Measurements from ENCODE around the gene CLEC4M. TPM values are rescaled to one million over a fixed set of nuclear protein-coding genes. Genes with fewer than 3 reads are reported as not detected.

The CLEC4M gene
- total RNA-seq, 6 experiments from 2014 or later: not detected

DNA sequence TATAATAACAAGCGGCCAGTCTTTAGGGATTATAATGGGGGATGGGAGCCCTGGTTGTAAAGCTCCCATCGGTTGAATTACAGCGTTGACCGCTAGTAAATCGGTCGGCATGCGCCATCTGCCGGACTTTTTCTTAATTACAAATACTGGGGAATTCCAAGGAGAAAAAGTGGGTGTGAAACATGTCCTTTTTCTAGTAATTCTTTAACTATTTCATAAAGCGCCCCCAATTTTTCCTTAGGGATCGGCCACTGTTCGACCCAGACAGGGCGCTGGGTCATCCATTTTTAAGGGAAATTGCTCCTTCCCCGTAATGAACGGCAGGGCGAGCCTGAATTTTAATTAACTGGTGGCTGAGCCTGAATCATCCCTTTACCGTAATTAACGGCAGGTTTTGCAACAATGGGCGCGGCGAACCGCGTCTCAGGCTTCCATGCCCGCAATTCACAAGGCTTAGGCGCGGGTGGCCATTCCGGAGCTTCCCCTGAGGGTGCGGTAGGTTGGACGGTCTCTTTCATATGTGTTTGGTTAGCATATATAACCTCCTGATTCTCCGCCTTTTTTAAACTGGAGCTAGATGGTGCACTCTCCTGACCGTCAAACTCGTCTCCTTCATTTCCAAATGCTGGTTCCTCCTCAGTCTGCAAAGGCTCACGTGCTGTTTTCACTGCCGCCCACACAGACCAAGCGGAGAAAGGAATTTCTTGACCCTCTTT, 36.8 kb downstream of the CLEC4M start:
- H3K4me3 Mint-ChIP-seq: peak overlapping the region; percentile 61
- H3K4me1 Mint-ChIP-seq (ENCODE audit: low read depth): peaks cover 32% of the 10 kb centered on the region
- H3K27me3 Mint-ChIP-seq (ENCODE audit: insufficient read depth): peaks cover 18% of the 10 kb centered on the region
- peak; percentile 78 for DNase-seq
- H3K36me3 Mint-ChIP-seq (ENCODE audit: low read depth): no peaks in the 10 kb centered on the region
- TF ChIP-seq, protein P1, sequence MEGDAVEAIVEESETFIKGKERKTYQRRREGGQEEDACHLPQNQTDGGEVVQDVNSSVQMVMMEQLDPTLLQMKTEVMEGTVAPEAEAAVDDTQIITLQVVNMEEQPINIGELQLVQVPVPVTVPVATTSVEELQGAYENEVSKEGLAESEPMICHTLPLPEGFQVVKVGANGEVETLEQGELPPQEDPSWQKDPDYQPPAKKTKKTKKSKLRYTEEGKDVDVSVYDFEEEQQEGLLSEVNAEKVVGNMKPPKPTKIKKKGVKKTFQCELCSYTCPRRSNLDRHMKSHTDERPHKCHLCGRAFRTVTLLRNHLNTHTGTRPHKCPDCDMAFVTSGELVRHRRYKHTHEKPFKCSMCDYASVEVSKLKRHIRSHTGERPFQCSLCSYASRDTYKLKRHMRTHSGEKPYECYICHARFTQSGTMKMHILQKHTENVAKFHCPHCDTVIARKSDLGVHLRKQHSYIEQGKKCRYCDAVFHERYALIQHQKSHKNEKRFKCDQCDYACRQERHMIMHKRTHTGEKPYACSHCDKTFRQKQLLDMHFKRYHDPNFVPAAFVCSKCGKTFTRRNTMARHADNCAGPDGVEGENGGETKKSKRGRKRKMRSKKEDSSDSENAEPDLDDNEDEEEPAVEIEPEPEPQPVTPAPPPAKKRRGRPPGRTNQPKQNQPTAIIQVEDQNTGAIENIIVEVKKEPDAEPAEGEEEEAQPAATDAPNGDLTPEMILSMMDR (IDR thresholded peaks at IDR 0.05): peak; percentile 85
- no peaks in the 10 kb centered on the region; the same call in 1 of the 2 replicates for H3K9me3 Mint-ChIP-seq
- no peak overlapping the region for H3K27ac Mint-ChIP-seq

DNA sequence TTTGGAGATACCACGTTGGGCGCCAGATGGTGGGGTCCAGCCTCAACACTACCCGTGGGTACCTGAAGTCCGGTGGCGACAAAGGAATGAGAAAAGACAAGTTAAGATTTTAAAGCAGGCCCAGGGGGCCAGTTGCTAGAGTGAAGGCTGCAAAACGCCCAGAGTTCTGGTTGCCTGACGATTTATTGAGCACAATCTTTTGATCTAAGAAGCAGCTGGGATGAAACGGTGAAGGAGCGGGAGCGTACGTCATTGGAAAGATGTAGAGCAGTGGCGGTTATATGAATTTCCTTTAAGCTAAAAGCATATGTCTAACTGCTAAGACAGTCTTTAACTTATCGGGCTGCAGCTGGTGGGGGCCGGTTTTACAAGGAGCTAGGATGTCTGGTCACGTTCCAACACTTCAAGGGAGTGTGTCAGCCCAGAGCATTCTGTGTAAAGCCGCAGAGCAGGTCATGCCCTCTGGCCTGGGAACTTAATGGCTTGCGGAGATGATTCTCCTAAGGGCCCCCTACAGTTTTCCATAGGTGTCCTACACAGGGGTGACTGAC, 38.1 kb downstream of the CLEC4M start:
- no peaks in the 10 kb centered on the region for H3K36me3 Mint-ChIP-seq (ENCODE audit: low read depth)
- TF ChIP-seq, protein P1 (IDR thresholded peaks at IDR 0.05): no peak
- no peak for DNase-seq
- no peak overlapping the region for H3K27ac Mint-ChIP-seq
- peaks cover 18% of the 10 kb centered on the region for H3K27me3 Mint-ChIP-seq (ENCODE audit: insufficient read depth)
- H3K4me3 Mint-ChIP-seq: no peak overlapping the region
- no peaks in the 10 kb centered on the region; the same call in 1 of the 2 replicates for H3K9me3 Mint-ChIP-seq
- peaks cover 19% of the 10 kb centered on the region for H3K4me1 Mint-ChIP-seq (ENCODE audit: low read depth)

- TF ChIP-seq, protein P1 (IDR thresholded peaks at IDR 0.05): no peak
- no peak overlapping the region for H3K4me3 Mint-ChIP-seq
- DNase-seq: no peak
- H3K9me3 Mint-ChIP-seq: peaks cover 7% of the 10 kb centered on the region
- H3K36me3 Mint-ChIP-seq (ENCODE audit: low read depth): no peaks in the 10 kb centered on the region
- H3K27me3 Mint-ChIP-seq (ENCODE audit: insufficient read depth): peaks cover 12% of the 10 kb centered on the region
- H3K27ac Mint-ChIP-seq: no peak overlapping the region
- peaks cover 7% of the 10 kb centered on the region for H3K4me1 Mint-ChIP-seq (ENCODE audit: low read depth)
Measured at GRCh38 chr19:7806234-7806633, 43.2 kb downstream of the CLEC4M start.

GRCh38 chr19:7806876-7807275, 43.8 kb downstream of the CLEC4M start:
- no peak for DNase-seq
- no peaks in the 10 kb centered on the region for H3K36me3 Mint-ChIP-seq (ENCODE audit: low read depth)
- H3K4me3 Mint-ChIP-seq: no peak overlapping the region
- peaks cover 13% of the 10 kb centered on the region for H3K9me3 Mint-ChIP-seq
- TF ChIP-seq, protein P1 (IDR thresholded peaks at IDR 0.05): no peak
- peaks cover 7% of the 10 kb centered on the region for H3K4me1 Mint-ChIP-seq (ENCODE audit: low read depth)
- H3K27me3 Mint-ChIP-seq (ENCODE audit: insufficient read depth): peaks cover 9% of the 10 kb centered on the region
- H3K27ac Mint-ChIP-seq: no peak overlapping the region

DNA sequence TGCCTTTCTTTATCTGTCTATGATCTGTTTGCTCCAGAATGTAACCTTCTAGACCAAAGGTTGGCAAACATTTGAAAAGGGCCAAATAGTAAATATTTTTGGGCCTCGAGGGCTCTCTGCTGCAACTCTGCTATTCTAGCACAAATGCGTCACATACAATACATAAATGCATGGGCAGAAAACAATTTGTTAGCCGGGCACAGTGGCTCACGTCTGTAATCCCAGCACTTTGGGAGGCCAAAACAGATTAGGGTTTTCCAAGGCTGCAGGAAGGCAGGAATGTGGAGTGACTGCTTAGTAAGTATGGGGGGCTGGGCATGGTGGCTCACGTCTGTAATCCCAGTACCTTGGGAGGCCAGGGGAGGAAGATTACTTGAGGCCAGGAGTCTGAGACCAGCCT, 45.1 kb downstream of the CLEC4M start:
- DNase-seq: no peak
- Mint-ChIP-seq H3K4me1 (ENCODE audit: low read depth) (peaks cover 7% of the 10 kb centered on the region), H3K27me3 (ENCODE audit: insufficient read depth) (peaks cover 6% of the 10 kb centered on the region), H3K36me3 (ENCODE audit: low read depth) (no peaks in the 10 kb centered on the region), H3K9me3 (peaks cover 15% of the 10 kb centered on the region), H3K27ac (no peak overlapping the region), H3K4me3 (no peak overlapping the region)
- TF ChIP-seq, protein P1 (IDR thresholded peaks at IDR 0.05): no peak

All from HFFc6 (cell line).